Thoracic aorta (tissue), 2 donors: Measurements from ENCODE around the gene MCAT. TPM values are rescaled to one million over a fixed set of nuclear protein-coding genes. Genes with fewer than 3 reads are reported as not detected.

ENCODE experiments used
- ATAC-seq: fragments of 150-250 bp; one replicate; pipeline ENCODE4 v1.8.0; 2017; ENCODE audit warnings: low read depth; ENCODE audit not compliant: insufficient number of reproducible peaks, low FRiP score
- DNase-seq: peaks from one replicate; pipeline ENCODE4 v3.0.0-alpha.2; 2020; ENCODE audit warnings: low spot score
- H3K27ac ChIP-seq, 2 donors: fragments of 200-600 bp; sonication (generic); 1 replicate in 1 of 2; 2 replicates in 1 of 2; pipeline ENCODE4 v1.5.1; 2016; ENCODE audit warnings: mild to moderate bottlenecking in 2 of 2, moderate library complexity in 2 of 2
- H3K27me3 ChIP-seq: fragments of 200-600 bp; sonication (generic); replicated peaks from 2 replicates; pipeline ENCODE4 v1.6.0; 2016; ENCODE audit warnings: mild to moderate bottlenecking; ENCODE audit not compliant: insufficient read depth
- H3K36me3 ChIP-seq: fragments of 200-600 bp; sonication (generic); one replicate; pipeline ENCODE4 v1.5.1; 2016
- H3K4me1 ChIP-seq, 2 donors: fragments of 200-600 bp; sonication (generic); 1 replicate in 1 of 2; 2 replicates in 1 of 2; pipeline versions ENCODE4 v1.5.1 to v1.6.0; 2016; ENCODE audit warnings: low read depth in 2 of 2, mild to moderate bottlenecking in 1 of 2; ENCODE audit not compliant: control insufficient read depth in 1 of 2
- H3K4me3 ChIP-seq: fragments of 200-600 bp; sonication (generic); 2 replicates; pipeline ENCODE4 v1.5.1; 2016; ENCODE audit warnings: mild to moderate bottlenecking
- H3K9me3 ChIP-seq: fragments of 200-600 bp; sonication (generic); 2 replicates; pipeline ENCODE4 v1.5.1; 2016
- CTCF ChIP-seq: fragments of 200-600 bp; sonication (generic); IDR thresholded peaks from one replicate; pipeline ENCODE4 v1.5.1; 2019; ENCODE audit warnings: antibody characterized with exemption
- total RNA-seq, 2 donors: library from RNA; depleted of rRNA; stranded (reverse); fragments of >200 nt; gene quantifications; one replicate each; pipeline versions ENCODE4 v1.1.0 to v1.2.3, GENCODE V29; 2016

Gene MCAT
- total RNA-seq, 2 donors from 2014 or later, result 9.5 to 16.1 TPM

GRCh38 chr22:43181321-43182076, 38.3 kb upstream of the MCAT start:
- Histone ChIP-seq H3K4me1 (peaks cover 4 to 13% of the 10 kb centered on the region in 2 donors), H3K4me3 (no peak overlapping the region), H3K27ac (no peak overlapping the region), H3K36me3 (peaks cover 10% of the 10 kb centered on the region), H3K27me3 (no peaks in the 10 kb centered on the region), H3K9me3 (no peaks in the 10 kb centered on the region)
- DNase-seq (no peak), ATAC-seq (no peak)
- TF ChIP-seq CTCF, result no peak

- Histone ChIP-seq H3K4me1 (peaks cover 4 to 5% of the 10 kb centered on the region in 2 donors), H3K9me3 (no peaks in the 10 kb centered on the region), H3K27me3 (no peaks in the 10 kb centered on the region), H3K27ac (no peak overlapping the region), H3K36me3 (peaks cover 14% of the 10 kb centered on the region), H3K4me3 (no peak overlapping the region)
- no peak for DNase-seq
- no peak for ATAC-seq
- TF ChIP-seq CTCF, result no peak
Measured at GRCh38 chr22:43180670-43181069, 37.5 kb upstream of the MCAT start.

GRCh38 chr22:43179911-43180195, 36.7 kb upstream of the MCAT start:
- Histone ChIP-seq H3K27me3 (no peaks in the 10 kb centered on the region), H3K4me1 (no peaks in the 10 kb centered on the region), H3K36me3 (peaks cover 21% of the 10 kb centered on the region), H3K4me3 (no peak overlapping the region), H3K27ac (no peak overlapping the region), H3K9me3 (no peaks in the 10 kb centered on the region)
- DNase-seq (no peak), ATAC-seq (no peak)
- no peak for TF ChIP-seq CTCF

GRCh38 chr22:43179146-43179910, 36.1 kb upstream of the MCAT start:
- H3K27me3 ChIP-seq, result no peaks in the 10 kb centered on the region
- TF ChIP-seq CTCF, result no peak
- no peaks in the 10 kb centered on the region for H3K9me3 ChIP-seq
- no peaks in the 10 kb centered on the region for H3K4me1 ChIP-seq
- no peak for ATAC-seq
- no peak for DNase-seq
- no peak overlapping the region for H3K4me3 ChIP-seq
- H3K36me3 ChIP-seq, result peaks cover 26% of the 10 kb centered on the region
- no peak overlapping the region for H3K27ac ChIP-seq

- Histone ChIP-seq H3K9me3 (no peaks in the 10 kb centered on the region), H3K27me3 (no peaks in the 10 kb centered on the region), H3K27ac (no peak overlapping the region), H3K36me3 (peaks cover 35% of the 10 kb centered on the region), H3K4me1 (no peaks in the 10 kb centered on the region), H3K4me3 (no peak overlapping the region)
- no peak for TF ChIP-seq CTCF
- DNase-seq (no peak), ATAC-seq (no peak)
Measured at GRCh38 chr22:43177479-43177878, 34.3 kb upstream of the MCAT start.
